HG03108 (cell line): ENCODE data around the gene MACROD1.
"Not testable (repeated sequence)": the region's sequence is repeated elsewhere in the genome, so short reads cannot be mapped to it uniquely, and the experiment has no call there.

Source experiments
- ATAC-seq: cut with Tn5 transposase; IDR thresholded peaks from one replicate; pipeline ENCODE4 v1.9.1; 2021; ENCODE audit warnings: moderate library complexity; ENCODE audit not compliant: unreplicated experiment

The MACROD1 gene

GRCh38 chr11:64185693-64186491 lies 20.0 kb upstream of the MACROD1 start, which contains the start of gene STIP1:
TSS of gene STIP1 (plus strand) at chr11:64186171. CDS start at chr11:64186262, 91 bp downstream.
- peak; percentile 78 for ATAC-seq

- ATAC-seq, result peak; percentile 18
Observed at GRCh38 chr11:64185175-64185692, 19.3 kb upstream of the MACROD1 start.

GRCh38 chr11:64183890-64184289 lies 18.0 kb upstream of the MACROD1 start:
- no peak for ATAC-seq

GRCh38 chr11:64181506-64182411 lies 15.8 kb upstream of the MACROD1 start:
- ATAC-seq, result no peak

- ATAC-seq, result no peak
Observed at GRCh38 chr11:64180891-64181290, 15.0 kb upstream of the MACROD1 start.

- ATAC-seq, result no peak
Observed at GRCh38 chr11:64178951-64179639, 13.2 kb upstream of the MACROD1 start.

DNA sequence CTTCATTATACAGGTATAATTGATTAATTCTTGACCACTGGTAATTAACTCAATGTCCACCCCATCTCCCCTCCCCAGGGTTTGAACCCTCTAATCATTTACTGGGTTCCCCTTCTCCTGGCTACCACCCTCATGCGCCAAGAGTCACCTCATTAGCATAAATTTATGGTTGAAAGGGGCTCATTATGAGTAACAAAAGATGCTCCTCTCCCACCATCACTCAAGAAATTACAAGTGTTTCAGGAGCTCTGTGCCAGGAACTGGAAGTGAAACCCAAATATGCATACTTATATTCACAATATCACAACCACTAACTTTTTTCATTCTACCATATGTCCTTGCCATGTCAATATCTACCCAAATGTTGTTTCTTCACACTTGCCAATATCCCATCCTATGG lies 12.3 kb upstream of the MACROD1 start:
- ATAC-seq, result no peak

- ATAC-seq, result no peak
Observed at GRCh38 chr11:64176751-64177150, 10.8 kb upstream of the MACROD1 start.

DNA sequence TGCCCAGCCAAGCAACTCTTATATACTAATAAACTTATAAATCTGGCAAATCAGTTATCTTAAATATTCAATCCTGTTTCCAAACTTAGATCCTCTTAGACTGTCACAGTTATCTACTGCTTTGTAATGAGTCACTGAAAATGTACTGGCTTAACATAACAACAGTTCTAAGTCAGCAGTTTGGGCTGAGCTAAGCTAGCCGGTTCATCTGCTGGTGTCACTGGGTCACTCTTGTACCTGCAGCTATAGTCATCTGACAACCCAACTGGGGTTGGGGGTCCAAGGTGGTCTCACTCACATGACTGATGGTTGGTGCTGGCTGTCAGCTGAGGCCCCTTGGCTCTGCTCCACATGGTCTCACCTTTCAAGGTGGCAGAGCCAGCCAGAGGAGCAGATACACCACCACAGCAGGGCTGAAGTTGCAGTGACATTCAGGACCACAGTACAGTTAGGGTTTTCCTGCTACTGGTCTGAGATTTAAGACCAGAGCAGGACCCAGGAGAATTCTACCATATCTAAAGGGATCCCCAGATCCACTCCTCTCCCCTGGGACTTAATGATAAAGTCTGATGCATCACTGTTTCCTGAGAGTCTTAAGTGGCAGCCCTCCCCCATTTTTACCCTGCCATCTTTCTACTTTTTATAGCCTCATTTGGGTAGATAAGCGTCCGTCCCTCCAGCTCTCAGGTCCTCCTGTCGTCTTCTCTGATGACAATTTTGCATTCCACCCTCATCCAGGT lies 7.9 kb upstream of the MACROD1 start:
- ATAC-seq, result no peak

GRCh38 chr11:64170419-64170818 lies 4.5 kb upstream of the MACROD1 start:
- no peak for ATAC-seq

GRCh38 chr11:64165481-64165841 lies 452 bp downstream of the MACROD1 start:
- ATAC-seq, result no peak

DNA sequence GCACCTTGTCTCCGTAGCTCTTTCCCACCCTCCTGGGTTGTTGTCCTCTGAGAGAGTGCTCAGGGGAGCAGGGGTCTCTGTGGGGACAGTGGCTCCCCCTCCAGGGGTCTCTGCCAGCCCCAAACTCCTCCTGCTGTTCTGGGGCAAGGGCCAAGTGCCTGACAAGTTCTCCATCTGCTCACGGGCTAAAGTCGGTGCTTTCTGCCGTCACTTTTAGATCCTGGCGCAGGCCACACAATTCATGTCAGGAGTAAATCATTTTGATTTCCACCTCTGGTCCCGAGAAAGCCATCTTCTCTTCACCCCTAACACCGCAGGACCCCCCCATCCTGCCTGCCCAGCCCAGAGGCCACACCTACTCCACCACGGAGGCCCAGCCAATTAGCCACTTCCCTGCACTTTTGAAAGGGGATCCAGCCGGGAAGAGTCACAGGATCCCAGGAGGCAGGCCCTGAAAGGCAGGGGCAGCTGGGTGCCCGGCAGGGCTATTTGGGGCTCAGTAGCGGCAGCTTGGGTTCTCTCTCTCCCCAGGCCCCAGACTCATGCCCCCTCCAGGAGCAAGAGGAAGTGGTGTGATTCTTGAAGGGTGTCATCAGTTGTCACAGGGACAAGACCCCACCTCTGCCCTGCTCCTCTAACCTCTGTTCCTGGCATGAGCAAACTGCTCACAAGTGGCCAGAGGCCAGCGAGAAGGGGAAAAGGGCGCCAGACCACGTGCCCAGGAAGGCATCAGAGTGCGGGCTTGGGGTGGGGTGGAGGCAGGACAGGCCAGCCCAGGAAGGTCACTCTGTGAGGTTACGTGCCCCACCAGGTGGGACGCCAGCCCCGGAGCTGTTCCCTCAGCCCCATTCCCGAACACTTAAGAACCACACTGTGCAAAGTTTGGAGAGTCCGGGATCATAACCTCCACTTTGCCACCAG lies 1.3 kb downstream of the MACROD1 start:
- no peak for ATAC-seq

GRCh38 chr11:64163951-64164350 lies 2.0 kb downstream of the MACROD1 start:
- no peak for ATAC-seq

DNA sequence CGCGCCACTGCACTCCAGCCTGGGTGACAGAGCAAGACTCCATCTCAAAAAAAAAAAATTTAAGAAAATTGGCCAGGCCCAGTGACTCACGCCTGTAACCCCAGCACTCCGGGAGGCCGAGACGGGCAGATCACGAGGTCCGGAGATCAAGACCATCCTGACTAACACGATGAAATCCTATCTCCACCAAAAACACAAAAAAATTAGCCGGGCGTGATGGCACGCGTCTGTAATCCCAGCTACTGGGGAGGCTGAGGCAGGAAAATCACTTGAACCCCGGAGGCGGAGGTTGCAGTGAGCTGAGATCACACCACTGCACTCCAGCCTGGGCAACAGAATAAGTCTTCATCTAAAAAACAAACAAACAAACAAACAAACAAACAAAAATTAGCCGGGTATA lies 3.1 kb downstream of the MACROD1 start:
- ATAC-seq, result not testable (repeated sequence)

DNA sequence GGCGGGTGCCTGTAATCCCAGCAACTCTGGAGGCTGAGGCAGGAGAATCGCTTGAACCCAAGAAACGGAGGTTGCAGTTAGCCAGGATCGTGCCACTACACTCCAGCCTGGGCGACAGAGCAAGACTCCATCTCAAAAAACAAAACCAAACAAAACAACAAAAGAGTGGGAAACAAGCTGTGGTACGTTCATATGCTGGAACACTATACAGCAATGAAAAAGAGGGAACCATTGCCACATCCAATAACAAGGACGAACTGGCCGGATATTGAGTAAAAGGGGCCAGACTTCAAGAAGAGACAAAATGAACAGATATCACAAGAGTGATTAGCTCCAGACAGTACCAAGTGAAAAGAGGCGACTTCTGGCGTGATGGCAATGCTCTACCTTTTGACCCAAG lies 4.9 kb downstream of the MACROD1 start:
- no peak for ATAC-seq

- no peak for ATAC-seq
Observed at GRCh38 chr11:64157631-64158394, 8.1 kb downstream of the MACROD1 start.

DNA sequence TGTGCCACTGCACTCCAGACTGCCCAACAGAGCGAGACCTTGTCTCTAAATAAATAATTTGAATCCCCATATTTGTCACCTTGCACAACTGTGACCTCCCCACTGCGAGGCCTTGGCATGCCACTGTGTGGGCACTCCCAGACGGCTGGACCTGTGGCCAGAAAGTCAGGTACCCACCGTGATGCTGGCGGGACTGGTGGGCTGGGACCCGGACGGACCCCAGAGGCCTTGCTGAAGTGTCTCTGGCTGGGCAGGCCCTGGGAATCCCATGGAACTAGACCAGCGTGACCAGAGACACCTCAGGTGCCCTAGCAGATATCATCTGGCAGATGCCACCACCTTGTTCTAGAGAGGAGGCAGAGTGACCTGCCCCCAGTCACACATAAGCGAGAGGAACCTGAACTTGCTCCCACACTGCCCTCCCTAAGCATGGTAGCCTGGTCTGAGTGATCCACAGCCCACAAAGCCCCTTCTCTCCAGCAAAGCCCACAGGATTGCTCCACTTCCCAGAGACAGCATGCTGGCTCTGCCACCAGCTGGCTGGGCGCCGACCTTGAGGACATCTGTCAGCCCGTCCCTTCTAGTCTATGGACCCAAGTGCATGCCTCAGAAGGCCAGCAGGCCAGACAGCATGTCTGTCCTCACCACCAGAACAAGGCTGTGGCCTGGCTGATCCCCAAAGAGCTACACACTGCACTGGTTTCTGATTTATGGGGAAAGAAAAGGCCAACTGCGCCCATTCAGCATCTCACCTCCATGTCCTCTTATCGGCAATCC lies 9.5 kb downstream of the MACROD1 start:
- ATAC-seq, result no peak

DNA sequence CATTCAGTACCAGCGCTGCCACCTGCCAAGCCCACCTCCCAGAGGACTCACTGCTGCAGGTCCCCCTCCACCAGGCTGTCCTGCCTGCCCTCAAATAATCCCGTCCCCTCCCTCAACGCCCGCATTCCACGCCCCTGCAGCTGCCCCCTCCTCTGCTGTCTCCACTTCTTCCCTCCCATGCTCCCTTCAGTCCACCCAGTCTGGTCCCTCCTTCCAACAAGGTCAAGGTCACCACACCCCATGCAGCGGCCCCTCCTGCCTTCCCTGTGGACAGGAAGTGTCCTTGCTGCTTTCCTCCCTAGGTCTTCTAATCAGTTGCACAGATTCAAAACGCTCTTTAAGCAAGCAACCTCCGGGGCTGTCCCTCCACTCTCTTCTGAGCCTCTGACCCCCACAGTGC lies 12.1 kb downstream of the MACROD1 start:
- no peak for ATAC-seq
